ENCODE measurements around the gene MRTFA.

GRCh38 chr22:40618400-40618799 is 18.1 kb downstream of the MRTFA start:
- no peak for TF ChIP-seq CTCF (IDR thresholded peaks at IDR 0.05)
- no peak for TF ChIP-seq EP300 (IDR thresholded peaks at IDR 0.05; ENCODE audit: low read depth)
